ENCODE measurements around the gene HDAC10.

The HDAC10 gene

GRCh38 chr22:50216055-50216683 lies 34.9 kb downstream of the HDAC10 start:
- TF ChIP-seq TAF1 (IDR thresholded peaks at IDR 0.05; ENCODE audit: borderline replicate concordance, insufficient read depth, low read length), result no peak
- no peak for TF ChIP-seq POLR2AphosphoS5 (IDR thresholded peaks at IDR 0.05; ENCODE audit: low read depth, low read length)
- TF ChIP-seq SIN3A (IDR thresholded peaks at IDR 0.05; ENCODE audit: borderline replicate concordance, insufficient read depth, low read length), result no peak
- no peak for TF ChIP-seq FOXP2 (optimal IDR thresholded peaks at IDR 0.05; ENCODE audit: borderline replicate concordance, extremely low read depth, extremely low read length, insufficient read depth)

- no peak for TF ChIP-seq SIN3A (IDR thresholded peaks at IDR 0.05; ENCODE audit: borderline replicate concordance, insufficient read depth, low read length)
- TF ChIP-seq POLR2AphosphoS5 (IDR thresholded peaks at IDR 0.05; ENCODE audit: low read depth, low read length), result no peak
- TF ChIP-seq FOXP2 (optimal IDR thresholded peaks at IDR 0.05; ENCODE audit: borderline replicate concordance, extremely low read depth, extremely low read length, insufficient read depth), result no peak
- TF ChIP-seq TAF1 (IDR thresholded peaks at IDR 0.05; ENCODE audit: borderline replicate concordance, insufficient read depth, low read length), result no peak
- no peak for TF ChIP-seq REST (IDR thresholded peaks at IDR 0.05; ENCODE audit: insufficient read depth in 1 of 2, low read depth in 2 of 2, low read length in 2 of 2)
These were observed 35.6 kb downstream of the HDAC10 start for GRCh38 chr22:50215297-50216054.

- TF ChIP-seq FOXP2 (optimal IDR thresholded peaks at IDR 0.05; ENCODE audit: borderline replicate concordance, extremely low read depth, extremely low read length, insufficient read depth) (no peak), POLR2AphosphoS5 (IDR thresholded peaks at IDR 0.05; ENCODE audit: low read depth, low read length) (no peak), REST (IDR thresholded peaks at IDR 0.05; ENCODE audit: insufficient read depth in 1 of 2, low read depth in 2 of 2, low read length in 2 of 2) (no peak), TAF1 (IDR thresholded peaks at IDR 0.05; ENCODE audit: borderline replicate concordance, insufficient read depth, low read length) (no peak), SIN3A (IDR thresholded peaks at IDR 0.05; ENCODE audit: borderline replicate concordance, insufficient read depth, low read length) (no peak)
These were observed 37.8 kb downstream of the HDAC10 start for GRCh38 chr22:50213263-50213662.

GRCh38 chr22:50211147-50211546 lies 39.9 kb downstream of the HDAC10 start:
- no peak for TF ChIP-seq FOXP2 (optimal IDR thresholded peaks at IDR 0.05; ENCODE audit: borderline replicate concordance, extremely low read depth, extremely low read length, insufficient read depth)
- no peak for TF ChIP-seq POLR2AphosphoS5 (IDR thresholded peaks at IDR 0.05; ENCODE audit: low read depth, low read length)
- TF ChIP-seq TAF1 (IDR thresholded peaks at IDR 0.05; ENCODE audit: borderline replicate concordance, insufficient read depth, low read length), result no peak
- no peak for TF ChIP-seq REST (IDR thresholded peaks at IDR 0.05; ENCODE audit: insufficient read depth in 1 of 2, low read depth in 2 of 2, low read length in 2 of 2)
- no peak for TF ChIP-seq SIN3A (IDR thresholded peaks at IDR 0.05; ENCODE audit: borderline replicate concordance, insufficient read depth, low read length)

- no peak for TF ChIP-seq REST (IDR thresholded peaks at IDR 0.05; ENCODE audit: insufficient read depth in 1 of 2, low read depth in 2 of 2, low read length in 2 of 2)
- TF ChIP-seq SIN3A (IDR thresholded peaks at IDR 0.05; ENCODE audit: borderline replicate concordance, insufficient read depth, low read length), result no peak
- TF ChIP-seq POLR2AphosphoS5 (IDR thresholded peaks at IDR 0.05; ENCODE audit: low read depth, low read length), result no peak
- TF ChIP-seq FOXP2 (optimal IDR thresholded peaks at IDR 0.05; ENCODE audit: borderline replicate concordance, extremely low read depth, extremely low read length, insufficient read depth), result no peak
These were observed 40.5 kb downstream of the HDAC10 start for GRCh38 chr22:50210378-50211139.
